ENCODE results near the gene C16orf96.

The C16orf96 gene

DNA sequence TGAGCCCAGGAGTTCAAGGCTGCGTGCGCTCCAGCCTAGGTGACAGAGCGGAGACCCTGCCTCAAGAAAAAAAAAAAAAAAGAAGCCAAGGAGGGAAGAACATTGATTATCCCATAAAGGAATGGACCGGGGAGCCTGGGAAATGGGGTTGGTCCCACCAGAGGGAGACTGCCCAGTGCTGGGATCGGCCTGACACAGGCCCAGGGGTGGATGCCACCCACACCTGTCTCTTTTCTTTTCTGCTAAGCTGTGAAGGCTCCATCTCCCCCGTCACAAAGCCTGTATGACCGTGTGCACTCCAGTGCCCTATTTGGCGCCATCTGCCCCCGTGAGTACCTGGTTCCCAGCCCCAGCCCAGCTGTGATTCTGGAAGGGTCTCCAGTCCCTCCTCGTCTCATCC, 42.9 kb downstream of the C16orf96 start:
- no peak for DNase-seq

DNA sequence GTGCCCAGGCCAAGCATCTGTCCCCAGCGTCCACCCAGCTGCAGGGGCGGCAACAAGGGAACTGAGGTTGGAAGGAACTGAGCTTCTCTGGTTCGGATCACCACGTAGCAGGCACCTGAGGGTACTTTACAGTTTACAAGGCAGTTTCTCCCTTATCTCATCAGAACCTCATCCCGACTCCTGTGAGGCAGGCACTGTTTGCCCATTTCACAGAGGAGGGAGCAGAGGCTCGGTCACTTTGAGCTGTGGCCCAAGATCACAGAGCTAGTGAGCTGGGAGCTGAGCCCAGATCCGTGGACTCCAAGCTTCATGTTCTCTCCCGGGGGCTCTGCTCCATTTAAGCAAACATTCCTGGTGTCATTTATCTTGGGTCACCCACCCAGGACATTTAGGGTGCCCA, 43.4 kb downstream of the C16orf96 start:
- no peak for DNase-seq

DNA sequence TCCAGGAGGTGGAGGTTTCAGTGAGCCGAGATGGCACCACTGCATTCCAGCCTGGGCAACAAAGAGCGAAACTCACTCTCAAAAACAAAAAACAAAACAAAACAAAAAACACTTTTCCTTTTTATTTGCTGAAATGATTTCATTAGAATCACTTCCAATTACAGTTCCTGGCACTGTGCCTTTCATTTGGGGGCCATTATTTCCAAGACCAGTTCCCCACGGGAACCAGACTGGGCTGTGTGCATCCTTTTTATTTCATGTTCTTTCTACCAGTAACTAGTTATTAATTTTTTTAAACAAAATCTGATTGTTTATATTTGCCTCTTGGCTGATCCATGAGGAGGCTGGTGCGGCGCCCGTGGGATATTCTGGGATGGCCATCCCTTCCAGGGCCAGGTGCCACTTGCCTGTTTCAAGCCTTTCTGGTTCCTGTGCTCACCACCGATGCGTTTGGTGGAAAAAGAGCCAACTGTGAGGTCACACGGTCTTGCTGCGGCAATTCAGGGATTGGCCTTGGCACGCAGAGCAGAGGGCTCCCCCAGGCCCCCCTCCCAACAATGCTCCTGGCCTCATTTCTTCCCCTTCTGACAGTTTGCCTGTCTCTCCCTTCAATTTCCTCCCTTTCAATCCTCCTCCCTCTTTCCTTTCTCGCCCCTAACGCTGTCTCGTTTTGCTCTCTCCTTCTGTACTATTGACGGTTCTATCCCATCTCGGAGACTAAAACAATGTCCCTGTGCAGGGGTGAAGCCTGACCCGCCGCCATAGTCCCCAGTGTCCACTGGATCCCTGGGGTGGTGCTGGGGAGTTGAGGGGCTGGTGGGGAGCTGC, 45.1 kb downstream of the C16orf96 start:
- peak in 30 of 58 donors; percentile 2 to 66 (median 24) for DNase-seq

DNA sequence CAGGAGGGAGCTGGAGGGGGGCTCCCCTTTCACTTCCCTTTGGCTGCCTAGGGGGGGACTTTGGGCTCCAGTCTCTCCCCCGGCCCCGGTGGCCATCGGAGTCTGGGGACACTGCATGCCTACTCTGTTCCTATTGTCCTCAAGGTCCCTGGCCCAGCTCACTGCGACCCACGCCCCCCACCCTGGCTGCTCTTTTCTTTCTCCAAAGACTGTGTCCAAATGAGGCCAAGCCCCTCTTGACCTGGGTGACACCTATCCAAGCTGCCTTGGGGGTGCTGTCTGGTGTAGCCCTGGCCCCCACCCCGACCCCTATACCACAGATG, 45.7 kb downstream of the C16orf96 start:
- no peak for DNase-seq

DNA sequence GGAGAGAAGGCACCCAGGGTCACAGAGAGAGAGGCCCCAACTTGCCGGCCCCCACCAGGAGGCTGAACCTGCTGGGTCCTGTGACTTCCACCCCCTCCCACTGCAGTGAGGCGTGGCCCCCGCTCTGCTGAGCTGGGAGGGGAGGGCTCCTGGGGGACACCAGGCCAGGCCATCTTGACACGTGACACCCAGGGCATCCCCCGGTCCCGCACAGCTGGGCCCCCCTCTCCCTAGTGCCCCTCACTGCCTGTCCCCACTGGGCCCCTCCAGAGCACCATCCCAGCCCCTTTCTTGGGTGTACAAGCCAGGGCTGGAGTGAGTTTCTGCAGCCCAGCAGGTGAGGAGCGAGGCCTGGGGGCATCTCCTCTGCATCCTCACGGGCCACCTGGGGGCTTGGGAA, 46.2 kb downstream of the C16orf96 start:
- no peak for DNase-seq

DNA sequence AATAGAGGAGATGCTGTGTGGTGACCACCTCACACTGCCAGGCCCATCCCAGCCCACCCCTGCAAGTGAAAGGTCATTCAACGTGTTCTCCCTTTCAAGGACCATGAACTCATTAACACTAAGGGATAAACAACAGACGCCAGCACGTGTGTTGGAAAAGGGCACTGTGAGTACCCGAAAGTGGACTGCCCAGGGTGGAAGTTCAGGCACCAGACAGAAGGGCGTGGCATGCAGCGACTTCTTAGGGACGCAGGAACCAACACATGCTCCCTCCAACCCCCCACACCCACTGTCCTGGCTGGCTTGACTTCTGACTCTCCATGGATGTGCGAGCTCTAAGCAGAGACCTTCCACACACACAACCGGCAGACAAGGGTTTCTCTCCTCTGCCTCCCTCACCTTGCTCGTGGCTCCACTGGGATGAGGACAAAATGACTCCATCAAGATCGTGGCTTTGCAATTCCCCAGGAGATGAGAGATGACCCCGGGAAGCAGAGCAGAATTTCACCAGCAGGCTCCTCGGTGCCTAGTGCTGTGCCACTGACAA, 47.6 kb downstream of the C16orf96 start:
- no peak for DNase-seq

DNA sequence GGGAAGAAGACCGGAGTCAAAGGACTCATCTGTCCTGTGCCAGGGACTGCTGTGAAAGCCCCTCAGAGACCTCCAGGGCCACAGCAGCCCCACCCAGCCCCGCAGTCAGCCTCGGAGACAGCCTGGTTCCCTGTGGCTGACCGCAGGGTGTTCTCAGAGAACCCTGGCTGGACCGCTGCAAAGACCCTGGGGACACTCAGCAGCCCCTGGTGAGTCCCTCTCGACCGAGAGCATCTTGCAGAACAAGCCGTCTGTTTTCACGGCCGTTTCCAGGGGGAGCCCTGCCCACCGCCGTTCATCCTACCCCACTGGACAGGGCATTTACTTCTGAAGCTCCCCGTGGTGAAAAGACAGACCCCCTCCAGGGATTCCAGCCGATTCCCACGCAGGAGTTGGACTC, 48.3 kb downstream of the C16orf96 start:
- DNase-seq, result no peak

DNA sequence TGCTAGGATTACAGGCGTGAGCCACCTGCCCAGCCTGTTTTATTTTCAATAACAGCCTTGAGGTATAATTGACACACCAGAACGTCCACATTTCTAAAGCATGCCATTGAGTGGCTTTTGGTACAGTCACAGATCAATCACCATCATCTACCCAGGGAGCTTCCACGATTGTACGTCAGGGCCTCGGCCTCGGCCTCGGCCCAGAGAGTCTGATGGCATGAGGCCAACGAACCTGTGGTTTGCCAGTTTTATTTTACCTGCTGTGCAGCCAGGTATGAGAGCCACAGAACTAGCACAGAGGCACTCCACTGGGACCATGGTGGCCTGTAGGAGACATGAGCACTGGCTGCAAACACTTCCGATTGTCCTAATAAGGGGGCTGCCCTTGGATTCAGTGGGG, 50.2 kb downstream of the C16orf96 start:
- DNase-seq, result no peak

DNA sequence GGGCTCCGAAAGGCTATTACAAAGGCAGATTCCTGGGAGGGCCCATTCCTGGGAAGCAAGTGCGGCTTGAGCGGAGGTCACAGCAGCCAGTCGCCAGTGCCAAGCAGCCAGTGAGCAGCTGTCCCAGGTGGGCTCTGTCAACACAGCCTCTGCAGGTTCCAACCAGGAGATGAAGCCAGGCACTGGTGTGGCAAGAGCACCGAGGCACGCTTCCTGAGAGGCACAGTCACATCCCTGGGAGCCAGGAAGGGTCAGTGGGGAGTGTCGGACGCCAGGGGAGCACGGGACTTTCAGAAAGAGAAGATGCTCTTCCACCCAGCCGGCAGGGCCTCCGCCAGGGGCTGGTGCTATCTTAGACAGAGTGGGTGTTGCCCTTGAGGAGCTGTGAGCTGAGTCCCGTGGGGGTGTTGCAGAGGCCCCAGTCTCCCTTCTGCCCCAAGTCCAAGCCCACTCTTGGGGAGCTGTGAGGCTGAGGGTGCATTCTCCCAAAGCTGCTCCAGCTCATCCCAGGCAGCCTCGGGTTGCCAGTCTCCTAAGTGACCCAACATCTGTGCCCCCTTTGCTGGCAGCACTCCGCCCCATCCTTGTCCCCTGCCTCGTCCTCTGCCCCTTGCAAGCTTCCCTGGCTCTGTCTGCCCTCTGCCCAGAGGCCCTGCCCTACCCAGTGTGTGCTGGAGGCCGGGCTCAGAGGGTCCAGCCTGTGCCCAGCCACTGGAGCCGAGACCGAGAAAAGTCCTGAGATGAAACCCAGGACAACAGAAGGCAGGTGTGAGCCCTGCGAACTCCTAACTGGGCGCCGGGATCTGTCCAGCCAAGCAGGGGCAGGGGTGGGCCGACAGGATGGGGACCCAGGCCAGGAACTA, 51.9 kb downstream of the C16orf96 start:
- DNase-seq, result no peak

DNA sequence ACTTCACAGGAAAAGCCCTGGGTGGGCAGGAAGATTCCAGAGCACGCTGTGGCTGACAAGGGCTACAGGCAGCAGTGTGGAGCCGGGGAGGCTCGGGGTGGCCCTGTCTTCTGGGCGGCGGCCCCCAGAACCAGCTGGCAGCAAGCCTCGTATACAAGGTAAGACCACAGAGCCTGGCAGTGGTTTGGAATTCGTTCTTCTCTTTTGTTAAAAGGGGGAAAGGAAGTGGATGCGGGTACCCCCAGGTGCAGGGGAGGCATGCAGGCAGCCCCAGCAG, 52.5 kb downstream of the C16orf96 start:
- no peak for DNase-seq

DNA sequence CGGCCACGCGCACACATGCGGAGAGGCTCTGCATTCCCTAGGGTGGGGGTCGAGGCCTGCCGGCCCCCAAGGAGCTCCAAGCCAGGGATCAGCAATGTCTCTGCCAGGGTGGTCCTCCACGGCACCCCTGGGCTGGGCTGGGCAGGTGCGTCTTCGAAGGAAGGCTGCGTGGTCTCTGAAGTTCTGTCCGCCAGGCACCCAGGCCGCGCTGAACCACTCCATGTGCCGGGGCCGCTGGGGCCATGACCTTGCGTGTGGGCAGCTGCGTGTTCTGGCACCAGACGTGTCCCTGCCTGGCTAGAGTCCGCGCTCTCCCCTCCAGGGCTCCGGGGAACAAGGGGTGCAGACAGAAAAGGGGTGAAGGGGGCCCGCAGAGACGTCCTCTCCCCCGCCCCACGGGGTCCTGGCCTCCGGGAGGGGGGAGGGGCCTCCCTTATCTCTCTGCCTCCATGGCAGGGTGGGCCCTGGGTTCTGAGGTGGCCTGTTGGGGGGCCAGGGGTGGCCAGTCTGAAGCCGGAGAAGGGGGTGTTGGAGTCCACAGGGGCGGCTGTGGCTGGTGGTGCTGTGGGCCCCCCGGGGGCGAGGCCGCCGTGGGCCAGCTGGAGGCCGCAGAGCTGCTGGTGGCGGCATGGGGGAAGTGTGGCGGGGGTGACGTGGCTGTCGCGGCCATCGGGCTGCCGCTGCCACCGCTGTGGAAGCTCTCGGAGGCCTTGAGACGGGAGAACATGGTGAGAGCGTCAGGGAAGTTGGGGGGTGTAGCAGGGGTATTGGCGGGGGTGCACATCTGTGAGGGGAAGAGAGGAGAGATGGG, 53.3 kb downstream of the C16orf96 start:
- DNase-seq, result no peak

DNA sequence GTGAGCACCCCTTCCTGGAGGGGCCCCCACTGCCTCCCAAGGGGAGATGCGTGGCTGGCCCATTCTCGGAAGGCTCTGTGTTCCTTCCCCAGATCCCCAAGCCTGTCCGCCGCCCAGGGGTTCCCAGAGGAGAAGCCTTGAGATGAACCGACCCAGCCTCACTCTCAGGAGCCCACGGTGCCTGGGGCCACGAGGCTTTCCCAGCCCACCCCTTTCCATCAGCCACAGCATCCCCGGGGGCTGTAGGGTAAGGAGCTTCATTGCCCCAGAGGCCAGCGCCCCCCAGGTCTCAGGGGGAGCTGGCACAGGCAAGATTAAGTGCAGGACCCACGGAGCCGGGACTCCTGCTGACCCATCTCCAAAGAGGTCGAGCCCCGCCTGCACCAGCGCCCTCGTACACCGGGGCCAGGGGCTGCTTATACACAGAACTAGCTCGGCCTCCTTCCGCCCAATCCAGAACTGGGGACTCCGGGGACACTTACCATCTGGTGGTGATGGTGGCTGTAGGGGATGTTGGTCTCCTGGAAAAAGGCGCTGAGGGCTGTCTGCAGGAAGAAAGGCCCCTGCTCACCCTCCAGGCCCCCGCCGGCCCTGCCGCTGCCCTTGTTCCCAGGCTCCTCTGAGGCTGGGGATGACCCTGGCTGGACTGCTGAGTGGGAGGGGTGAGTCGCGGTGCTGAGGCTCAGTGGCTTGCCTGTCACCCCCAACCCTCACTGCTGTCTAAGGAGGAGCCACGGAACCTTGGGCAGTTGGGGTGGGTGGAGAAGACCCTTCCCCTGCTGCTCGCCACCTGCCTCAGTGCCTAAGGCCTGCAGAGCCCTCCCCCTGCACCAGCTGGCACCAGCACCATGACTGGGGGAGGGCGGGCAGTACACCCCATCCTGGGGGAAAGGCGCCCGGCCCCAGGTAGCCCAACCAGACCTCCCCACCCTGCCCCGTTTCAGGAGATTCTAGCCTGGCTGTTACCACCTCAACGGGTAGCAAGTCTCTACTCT, 54.2 kb downstream of the C16orf96 start:
- no peak for DNase-seq

DNA sequence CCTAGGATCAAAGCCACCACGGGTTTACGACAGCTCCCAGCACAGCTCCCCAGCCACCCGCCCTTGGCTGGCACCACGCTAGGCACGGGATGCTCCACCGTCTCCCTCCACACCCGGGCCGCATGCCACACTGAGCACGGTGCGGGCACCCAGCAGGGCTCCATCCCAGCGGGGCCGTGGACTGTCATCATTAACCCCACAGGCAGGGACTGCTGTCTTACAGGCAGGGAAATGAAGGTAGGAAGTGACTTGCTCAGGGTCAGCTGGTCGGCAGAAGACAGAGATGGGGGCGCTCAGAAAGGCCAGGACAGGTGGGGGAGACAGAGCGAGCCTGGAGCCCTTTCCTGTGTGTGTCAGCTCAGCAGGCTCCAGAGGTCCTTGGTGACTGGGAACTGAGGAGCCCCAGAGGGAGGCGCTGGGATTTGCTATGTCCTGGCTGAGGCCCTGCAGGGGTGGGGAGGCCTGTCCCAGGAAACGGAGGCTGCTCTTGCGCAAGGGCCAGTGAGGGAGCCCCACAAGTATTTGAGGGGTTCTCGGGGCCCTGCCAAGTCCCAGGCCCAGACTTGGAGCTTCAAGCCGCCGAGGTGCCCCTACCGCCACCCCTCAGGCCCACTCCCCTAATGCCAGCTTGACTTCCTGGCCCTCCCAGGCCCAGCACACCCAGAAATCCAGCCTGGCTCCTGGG, 55.3 kb downstream of the C16orf96 start:
- DNase-seq, result no peak

DNA sequence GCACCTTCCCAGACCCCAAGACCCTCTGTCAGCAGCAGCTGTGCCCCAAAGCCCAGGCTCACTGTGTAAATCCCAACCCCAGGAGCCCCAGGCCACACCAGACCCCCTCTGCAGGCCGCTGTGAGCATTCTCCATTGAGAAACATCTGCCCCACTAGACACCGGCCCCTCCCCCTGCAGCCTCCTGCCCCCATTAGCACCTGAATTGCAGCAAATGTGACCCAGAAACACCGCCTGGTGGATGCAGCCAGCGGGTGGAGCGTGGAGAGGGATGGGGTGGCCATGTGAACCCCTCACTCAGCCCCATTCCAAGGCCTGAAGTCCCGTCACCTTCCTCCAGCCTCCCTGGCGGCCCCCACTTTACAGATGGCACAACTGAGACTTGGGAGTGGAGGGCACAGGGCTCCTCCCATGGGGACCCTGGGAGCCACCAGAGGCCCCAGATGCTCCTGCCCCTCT, 56.4 kb downstream of the C16orf96 start:
- DNase-seq, result no peak

DNA sequence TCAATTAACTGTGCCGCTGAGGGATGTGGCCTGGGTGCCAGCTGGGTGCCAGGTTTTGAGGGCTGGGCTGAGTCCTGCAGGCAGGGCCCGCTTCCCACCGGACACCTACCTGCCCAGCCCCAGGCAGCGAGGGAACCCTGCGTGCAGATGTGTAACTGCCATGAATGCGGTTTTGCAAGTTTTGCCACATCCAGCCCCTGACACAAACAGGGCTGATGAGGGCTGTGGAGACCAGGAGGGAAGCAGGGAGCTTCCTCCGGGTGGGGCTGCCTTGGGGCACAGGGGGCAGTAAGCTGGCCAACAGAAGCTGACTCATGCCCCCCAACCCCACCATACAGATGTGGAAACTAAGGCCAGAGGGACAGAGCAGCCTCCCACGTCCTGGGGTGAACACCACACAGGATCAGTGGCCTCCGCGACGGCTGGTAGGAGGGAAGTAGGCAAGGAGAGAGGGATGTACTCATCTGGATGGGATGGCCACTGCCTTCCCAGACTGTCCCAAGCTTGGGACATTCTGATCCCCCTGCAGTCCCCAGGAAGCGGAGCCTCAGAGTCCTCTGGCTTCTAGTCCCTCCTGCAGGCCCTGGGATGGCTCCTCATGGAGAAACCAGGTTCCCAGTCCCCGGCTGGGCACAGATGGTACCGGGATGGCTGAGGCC, 57.0 kb downstream of the C16orf96 start:
- no peak for DNase-seq

DNA sequence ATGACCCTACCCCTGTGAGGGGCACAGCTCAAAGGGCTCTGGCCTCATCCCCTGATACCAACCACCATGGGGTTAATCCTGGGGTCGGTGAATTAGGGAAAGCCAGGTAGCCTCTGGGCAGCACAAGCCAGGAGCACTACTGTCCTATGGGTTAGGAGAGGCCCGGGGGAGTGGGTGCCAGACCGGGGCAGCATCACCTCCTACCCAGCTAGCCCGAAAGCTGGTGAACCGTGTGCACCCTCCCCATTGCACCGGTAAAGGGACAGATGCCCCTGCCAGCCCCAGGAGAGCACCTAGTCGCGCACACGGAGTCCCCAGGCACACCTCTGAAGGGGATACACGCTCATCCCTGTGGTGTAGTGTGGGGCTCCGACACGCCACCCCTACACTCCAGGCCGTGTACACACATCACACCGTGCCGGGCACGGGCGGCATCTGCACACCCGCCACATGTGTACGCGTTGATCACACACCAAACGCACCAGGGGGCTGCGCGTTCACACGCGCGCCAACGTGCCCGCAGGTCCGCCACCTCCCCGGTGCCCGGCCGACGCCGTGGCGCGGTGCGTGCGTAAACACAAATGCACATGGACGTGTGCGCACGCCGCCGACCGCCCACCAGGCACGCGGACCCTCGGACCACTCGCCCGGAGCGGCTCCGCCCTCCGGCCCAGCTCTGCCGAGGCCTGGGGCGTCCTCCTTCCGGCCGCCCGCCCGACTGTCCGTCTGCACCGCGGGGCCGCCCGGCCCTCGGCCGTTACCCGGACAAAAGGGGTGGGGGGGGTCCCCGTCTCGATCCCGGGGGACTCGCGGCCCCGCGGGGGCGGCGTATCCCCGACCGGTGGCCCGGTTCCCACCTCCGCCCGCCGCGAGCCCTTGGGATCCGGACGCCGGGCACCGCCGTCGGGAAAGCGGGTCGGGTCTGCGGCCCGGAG, 57.8 kb downstream of the C16orf96 start:
- DNase-seq, result peak in 9 of 58 donors; percentile 10 to 43 (median 25)

DNA sequence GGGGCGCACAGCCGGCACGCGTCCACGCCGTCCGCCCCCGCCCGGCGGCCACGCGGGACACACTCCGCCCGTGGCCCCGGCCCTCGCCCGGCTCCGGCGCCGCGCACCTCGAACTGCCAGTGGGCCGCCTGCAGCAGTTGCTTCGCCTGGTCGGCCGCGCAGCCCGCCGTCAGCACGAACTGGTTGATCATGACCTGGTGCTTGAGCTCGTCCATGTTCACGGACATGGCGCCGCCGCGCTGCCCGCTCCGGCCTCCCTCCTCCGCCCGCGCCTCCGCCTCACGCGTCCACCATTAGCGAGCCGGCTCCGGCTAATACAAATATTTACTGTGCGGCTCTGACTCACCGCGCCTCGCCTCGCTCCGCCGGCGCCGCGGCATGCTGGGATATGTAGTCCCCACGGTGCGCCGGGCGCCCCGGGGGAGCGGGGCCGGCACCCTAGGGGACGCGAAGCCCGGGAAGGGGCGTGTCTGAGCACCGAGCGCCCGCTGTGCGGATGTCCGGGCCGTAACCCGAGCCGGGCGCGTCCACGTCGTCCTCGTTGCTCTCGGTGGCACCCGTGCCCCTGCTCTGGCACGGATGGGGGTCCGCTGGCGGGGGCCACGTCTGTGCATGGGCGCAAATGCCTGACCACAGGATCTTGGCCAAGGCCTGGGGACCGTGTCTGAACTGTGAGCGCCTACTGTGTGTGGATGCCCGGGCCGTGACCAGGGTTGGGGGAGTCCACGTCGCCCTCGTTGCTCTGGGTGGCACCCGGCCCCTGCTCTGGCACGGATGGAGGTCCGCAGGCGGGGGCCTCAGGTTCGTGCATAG, 58.6 kb downstream of the C16orf96 start, which contains the start of gene UBALD1:
Gene UBALD1, minus strand, starts transcription at position 318 of the 813 bp plus-strand sequence. Its CDS starts 91 bp downstream, at position 227.
- DNase-seq, result peak in 55 of 58 donors; percentile 14 to 85 (median 71)

All from anterior cingulate cortex (tissue), 58 donors.